DMS114 treated with DMSO at 0.1 percent for 48 hours (cell line): ENCODE results near the gene GSTM4.
A peak's percentile ranks its signal among the peaks of the same experiment; 100 is the strongest.
"Not testable (repeated sequence)": the region's sequence is repeated elsewhere in the genome, so short reads cannot be mapped to it uniquely, and the experiment has no call there.

Experiments
- DNase-seq: peaks from one replicate; lab custom pipeline; 2025; ENCODE audit not compliant: unreplicated experiment; lab: John Stamatoyannopoulos, UW

The GSTM4 gene

GRCh38 chr1:109664671-109665070 lies 8.8 kb downstream of the GSTM4 start:
- no peak for DNase-seq

DNA sequence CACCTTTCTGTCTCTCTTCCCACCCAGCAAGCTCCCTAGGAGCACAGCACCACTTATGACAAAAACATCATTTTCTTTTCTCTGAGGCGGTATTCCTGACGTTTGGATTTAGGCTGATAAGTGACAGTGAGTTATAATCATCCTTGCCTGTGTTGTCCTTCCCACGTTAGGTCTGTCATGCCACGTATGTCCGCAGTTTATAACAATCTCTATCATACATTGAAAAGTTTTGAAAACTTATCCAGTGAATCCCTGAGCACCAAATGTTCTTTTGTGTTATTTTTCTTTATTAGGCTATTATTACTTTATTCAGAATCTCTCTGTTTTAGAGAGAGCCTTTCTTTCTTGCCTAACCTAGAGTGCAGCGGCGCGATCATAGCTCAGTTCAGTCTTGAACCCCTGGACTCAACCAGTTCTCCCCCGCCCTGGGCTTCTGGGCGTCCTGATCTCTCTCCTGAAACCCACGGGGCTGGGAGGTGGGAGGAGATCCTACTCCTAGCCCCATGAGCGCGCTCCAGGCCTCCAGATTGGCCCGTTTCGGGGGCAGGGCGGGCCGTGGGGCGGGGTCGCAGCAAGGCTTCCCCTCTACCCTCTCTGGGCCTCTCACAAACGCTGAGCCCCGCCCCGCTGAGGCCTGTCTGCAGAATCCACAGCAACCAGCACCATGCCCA lies 11.7 kb downstream of the GSTM4 start, which contains the start of gene GSTM2:
Gene GSTM2, plus strand, starts transcription at position 606 of the 671 bp plus-strand sequence. Its CDS starts 59 bp downstream, at position 665.
- peak; percentile 87 for DNase-seq

- DNase-seq = no peak
Measured at GRCh38 chr1:109668123-109668775, 12.3 kb downstream of the GSTM4 start.

DNA sequence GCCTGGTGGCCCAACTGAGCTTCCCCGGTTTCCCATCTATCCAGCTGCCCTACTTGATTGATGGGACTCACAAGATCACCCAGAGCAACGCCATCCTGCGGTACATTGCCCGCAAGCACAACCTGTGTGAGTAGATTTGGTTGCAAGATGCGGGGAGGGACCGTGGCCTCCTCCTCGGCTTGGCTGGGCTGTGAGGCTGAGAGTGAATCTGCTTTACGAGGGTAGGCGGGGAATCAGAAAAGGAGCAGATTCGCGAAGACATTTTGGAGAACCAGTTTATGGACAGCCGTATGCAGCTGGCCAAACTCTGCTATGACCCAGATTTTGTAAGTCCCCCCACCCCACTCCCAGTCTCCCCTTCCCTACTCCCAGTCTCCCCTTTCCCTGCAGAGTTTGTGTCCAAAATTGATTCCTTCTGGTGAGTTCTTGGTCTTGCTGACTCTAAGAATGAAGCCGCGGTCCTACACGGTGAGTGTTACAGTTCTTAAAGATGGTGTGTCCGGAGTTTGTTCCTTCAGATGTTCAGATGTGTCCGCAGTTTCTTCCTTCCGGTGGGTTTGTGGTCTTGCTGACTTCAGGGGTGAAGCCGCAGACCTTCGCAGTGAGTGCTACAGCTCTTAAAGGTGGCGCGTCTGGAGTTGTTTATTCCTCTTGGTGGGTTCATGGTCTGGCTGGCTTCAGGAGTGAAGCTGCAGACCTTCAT lies 13.5 kb downstream of the GSTM4 start:
- no peak for DNase-seq

GRCh38 chr1:109669949-109670302 lies 14.0 kb downstream of the GSTM4 start:
- not testable (repeated sequence) for DNase-seq

DNA sequence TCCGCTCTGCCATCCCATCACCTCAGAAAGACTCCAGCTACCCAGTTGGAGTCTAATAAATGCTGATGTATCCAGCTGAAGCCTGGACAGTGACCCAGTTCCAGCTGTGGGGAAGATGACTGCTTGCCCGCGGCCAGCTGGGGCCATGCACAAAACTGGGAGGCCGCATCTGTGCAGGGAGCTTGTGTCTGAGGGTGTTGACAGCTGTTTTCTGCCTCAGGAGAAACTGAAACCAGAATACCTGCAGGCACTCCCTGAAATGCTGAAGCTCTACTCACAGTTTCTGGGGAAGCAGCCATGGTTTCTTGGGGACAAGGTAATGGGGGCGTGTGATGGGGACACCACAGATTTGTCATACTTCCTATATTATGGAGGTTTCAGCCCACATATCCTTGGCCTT lies 15.2 kb downstream of the GSTM4 start:
- DNase-seq = no peak

DNA sequence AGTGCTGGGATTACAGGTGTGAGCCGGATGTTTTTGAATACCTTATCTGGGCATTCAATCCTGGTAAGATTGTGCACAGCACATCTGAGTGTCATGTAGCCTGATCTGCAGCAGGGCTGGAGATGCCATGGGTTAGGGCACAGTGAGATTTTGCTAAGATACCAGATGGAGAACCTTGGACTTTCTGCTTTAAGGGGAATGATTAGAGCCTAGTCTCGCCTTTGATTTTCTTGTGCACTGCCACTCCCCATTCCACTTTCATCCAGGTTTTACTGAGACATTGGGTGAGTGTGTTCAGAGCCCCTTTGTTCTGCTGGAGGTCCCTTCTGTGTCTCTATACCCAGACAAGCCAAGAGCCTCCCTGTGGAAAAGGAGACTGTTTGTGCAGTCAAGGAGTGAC lies 18.0 kb downstream of the GSTM4 start:
- DNase-seq = not testable (repeated sequence)

DNA sequence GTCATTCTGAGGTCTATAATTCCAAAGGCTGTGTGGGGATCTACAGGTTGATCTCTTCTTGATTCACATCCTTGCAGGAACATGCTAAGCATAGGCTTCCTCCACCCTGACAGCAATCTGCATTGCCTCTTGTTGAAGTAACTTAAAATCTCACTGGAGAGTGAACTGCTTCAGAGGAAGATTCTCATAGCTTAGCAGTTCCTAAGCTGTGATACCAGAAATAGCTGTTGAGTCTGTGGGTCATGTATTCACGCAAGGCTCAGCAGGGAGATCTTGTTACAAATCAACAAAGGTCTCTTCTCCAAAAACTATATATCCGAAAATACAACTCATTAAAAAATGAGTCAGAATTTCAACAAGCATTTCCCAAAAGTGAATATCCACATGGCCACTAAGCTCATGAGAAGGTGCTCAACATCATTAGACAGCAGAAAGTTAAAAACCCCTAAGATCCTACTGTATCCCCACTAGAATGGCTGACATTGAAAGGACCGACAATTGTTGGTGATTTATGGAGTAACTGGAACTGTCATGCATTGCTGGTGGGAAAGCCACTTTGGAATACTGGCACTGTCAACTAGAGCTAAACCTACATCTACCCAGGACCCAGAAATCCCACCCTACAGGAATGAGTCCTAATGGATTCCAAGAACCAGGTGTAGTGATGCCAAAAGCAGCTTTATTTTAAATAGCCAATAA lies 20.9 kb downstream of the GSTM4 start:
- not testable (repeated sequence) for DNase-seq

GRCh38 chr1:109677459-109677858 lies 21.6 kb downstream of the GSTM4 start:
- DNase-seq = no peak

- DNase-seq = not testable (repeated sequence)
Measured at GRCh38 chr1:109678637-109679036, 22.7 kb downstream of the GSTM4 start.

GRCh38 chr1:109684777-109685176 lies 28.9 kb downstream of the GSTM4 start:
- DNase-seq = not testable (repeated sequence)

DNA sequence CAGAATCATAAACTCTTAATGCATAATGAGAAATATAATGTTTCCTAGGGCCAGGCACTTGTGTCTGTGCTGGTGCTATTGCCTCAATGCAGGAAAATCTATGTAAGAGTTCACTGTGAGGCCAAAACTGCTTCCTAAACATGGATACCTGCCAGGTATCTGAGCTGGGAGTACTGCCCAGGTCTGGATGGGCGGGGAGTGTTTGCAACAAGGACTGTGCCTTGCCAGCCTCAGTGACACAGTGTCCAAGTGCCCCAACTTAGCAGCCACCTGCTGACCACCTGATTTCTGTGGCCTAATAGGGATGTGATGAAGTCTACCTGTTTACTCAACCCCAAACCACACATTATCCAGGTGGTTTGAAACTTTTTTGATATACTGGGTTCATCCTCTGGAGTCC lies 29.5 kb downstream of the GSTM4 start:
- not testable (repeated sequence) for DNase-seq

DNA sequence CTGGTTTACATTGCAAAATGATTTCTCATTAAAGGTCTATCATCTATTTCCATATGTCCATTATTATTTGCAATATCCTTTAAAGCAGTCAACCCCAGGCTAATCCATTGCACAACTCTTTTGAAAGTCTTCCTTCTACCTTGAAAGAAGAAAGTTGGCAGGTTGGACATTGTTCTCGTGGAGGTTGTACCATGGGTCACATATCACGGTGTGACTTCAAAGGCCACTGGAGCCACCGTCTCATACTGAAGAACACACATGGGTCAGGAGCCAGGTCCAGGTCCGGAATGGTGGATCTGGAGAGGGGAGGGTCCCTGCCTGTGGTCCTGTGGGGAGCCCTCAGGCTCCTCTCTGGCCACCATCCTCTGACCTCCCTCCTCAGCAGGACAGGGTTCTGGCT lies 30.0 kb downstream of the GSTM4 start:
- DNase-seq = not testable (repeated sequence)

- not testable (repeated sequence) for DNase-seq
Measured at GRCh38 chr1:109687109-109687508, 31.2 kb downstream of the GSTM4 start.

DNA sequence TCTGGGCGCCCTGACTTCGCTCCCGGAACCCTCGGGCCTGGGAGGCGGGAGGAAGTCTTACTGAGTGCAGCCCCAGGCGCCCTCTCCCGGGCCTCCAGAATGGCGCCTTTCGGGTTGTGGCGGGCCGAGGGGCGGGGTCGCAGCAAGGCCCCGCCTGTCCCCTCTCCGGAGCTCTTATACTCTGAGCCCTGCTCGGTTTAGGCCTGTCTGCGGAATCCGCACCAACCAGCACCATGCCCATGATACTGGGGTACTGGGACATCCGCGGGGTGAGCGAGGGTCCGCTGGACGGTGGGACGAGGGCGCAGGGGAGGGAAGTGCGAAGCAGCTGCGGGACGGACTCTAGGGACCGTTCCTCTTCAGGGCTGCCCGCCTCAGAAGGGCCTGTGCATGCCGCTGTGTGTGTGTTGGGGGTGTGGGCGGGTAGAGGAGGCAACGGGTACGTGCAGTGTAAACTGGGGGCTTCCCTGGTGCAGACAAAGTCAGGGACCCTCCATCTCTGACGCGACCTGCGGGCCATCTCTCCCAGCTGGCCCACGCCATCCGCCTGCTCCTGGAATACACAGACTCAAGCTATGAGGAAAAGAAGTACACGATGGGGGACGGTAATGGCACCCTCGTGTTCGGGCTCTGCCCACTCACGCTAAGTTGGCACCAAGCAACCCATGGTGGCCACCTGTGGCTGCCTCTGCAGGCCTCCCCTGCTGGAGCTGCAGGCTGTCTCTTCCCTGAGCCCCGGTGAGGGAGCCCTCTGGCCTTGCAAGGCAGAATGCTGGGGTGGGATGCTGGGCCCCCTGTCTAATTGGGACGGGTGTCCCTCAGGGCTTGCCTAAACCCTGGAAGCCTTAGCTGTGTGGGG lies 32.0 kb downstream of the GSTM4 start, which contains the start of gene GSTM1:
Gene GSTM1, plus strand, starts transcription at position 177 of the 859 bp plus-strand sequence. Its CDS starts 57 bp downstream, at position 234.
- DNase-seq = peak; percentile 27

DNA sequence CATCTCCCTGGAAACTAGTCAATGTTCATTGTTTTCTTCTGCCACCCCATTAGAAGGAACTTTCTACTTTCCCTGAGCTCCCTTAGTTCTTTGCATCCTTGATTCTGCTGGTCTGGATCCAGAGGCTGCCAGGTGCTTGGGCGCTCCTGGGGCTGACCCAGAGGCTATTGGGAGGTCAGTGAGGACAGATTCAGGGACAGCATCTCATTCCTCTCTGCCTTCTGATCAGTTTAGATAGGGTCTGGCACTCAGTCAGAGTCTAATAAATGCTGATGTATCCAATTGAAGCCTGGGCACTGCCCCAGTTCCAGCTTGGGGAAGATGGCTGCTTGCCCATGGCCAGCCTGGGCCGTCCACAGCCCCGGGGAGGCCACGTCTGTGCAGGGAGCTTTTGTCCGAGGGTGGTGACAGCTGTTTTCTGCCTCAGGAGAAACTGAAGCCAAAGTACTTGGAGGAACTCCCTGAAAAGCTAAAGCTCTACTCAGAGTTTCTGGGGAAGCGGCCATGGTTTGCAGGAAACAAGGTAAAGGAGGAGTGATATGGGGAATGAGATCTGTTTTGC lies 34.0 kb downstream of the GSTM4 start:
- no peak for DNase-seq

GRCh38 chr1:109691759-109692158 lies 35.9 kb downstream of the GSTM4 start:
- no peak for DNase-seq

DNA sequence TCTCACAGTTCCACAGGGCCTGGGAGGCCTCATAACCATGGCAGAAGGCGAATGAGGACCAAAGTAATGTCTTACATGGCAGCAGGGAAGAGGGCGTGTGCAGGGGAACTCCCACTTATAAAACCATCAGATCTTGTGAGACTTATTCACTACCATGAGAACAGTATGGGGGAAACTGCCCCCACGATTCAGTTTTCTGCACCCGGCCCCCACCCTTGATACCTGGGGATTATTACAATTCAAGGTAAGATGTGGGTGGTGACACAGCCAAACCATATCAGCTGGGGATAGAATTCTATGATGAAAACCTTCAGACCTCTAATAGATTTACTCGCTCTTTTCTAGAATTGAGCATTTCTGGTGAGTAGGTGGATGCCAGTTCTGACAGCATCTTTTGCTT lies 38.5 kb downstream of the GSTM4 start:
- DNase-seq = not testable (repeated sequence)

DNA sequence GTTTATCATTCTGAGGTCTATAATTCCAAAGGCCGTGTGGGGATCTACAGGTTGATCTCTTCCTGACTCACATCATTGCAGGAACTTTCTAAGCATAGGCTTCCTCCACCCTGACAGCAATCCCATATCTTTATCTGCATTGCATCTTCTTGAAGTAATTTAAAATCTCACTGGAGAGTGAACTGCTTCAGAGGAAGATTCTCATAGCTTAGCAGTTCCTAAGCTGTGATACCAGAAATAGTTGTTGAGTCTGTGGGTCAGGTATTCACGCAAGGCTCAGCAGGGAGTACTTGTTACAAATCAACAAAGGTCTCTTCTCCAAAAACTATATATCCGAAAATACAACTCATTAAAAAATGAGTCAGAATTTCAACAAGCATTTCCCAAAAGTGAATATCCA lies 39.2 kb downstream of the GSTM4 start:
- DNase-seq = not testable (repeated sequence)

DNA sequence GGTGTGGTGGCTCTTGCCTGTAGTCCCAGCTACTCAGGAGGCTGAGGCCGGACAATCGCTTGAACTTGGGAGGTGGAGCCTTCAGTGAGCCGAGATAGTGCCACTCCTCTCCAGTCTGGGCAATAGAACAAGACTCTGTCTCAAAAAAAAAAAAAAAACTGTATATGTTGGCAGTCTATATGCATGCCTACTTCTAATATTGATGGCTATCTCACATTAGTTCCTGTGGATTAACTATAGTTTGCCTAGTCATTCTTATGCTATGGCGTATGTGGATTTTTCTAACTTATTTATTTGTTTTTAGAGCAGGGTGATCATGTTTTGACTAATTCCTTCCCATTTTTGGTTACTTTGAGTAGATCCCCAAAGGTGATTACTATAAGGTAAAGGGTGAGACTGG lies 41.2 kb downstream of the GSTM4 start:
- DNase-seq = no peak
